Pulmonary artery endothelial cell (primary cell): ENCODE results near the gene PTPRH. TPM values are rescaled to one million over a fixed set of nuclear protein-coding genes. Genes with fewer than 3 reads are reported as not detected.

Source experiments
- DNase-seq: peaks from one replicate; pipeline ENCODE4 v3.0.0-alpha.2; 2011; ENCODE audit warnings: low read depth, low spot score
- total RNA-seq: library from RNA; depleted of rRNA; stranded (reverse); fragments of >200 nt; gene quantifications from 2 replicates; pipeline ENCODE4 v1.2.3, GENCODE V29; 2014

The PTPRH gene
- total RNA-seq, 1 donor from 2014 or later = 0.46 TPM

DNA sequence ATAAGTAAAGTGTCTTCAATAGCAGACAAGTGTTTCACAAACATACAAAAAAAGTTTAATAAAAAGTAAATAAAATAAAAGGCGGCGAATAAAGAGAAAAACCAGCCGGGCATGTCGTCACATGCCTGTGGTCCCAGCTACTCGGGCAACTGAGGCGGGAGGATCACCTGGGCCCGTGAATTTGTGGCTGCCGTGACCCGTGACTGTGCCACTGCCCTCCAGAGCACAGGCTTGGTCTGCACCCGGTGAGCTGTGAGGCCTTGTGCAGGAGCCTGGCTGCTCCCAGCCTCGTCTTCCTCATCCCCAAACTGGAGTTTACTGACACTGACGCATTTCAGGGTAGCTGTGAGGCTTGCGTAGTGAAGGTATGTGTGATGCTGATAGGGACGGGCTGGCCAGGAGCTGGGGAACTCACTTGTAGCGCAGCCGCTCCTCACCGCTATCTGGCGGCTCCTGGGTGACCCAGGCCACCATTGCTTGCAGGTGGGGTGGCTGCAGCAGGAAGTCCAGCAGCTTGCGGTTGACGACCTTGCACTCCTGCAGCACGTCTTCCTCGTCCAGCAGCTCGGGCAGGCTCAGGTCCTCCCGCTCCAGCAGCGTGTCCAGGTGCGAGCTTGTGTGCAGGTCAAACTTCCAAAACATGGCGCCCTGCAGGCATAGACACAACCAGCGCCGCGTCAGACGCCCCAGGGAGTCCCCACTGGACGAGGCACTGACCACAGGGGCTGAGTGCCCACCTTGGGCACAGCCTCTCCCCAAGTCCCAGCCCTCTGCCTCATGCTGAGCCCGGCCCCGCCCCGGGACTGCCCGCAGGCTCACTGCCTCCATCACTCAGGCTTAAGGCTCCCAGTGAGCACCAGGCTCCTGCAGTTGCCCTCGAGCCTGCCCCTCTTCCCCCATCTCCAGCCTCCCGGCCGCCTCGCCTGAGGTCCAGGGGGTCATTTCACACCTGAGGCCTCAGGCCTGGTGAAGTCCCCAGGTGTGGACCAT, 37.5 kb upstream of the PTPRH start:
- no peak for DNase-seq

DNA sequence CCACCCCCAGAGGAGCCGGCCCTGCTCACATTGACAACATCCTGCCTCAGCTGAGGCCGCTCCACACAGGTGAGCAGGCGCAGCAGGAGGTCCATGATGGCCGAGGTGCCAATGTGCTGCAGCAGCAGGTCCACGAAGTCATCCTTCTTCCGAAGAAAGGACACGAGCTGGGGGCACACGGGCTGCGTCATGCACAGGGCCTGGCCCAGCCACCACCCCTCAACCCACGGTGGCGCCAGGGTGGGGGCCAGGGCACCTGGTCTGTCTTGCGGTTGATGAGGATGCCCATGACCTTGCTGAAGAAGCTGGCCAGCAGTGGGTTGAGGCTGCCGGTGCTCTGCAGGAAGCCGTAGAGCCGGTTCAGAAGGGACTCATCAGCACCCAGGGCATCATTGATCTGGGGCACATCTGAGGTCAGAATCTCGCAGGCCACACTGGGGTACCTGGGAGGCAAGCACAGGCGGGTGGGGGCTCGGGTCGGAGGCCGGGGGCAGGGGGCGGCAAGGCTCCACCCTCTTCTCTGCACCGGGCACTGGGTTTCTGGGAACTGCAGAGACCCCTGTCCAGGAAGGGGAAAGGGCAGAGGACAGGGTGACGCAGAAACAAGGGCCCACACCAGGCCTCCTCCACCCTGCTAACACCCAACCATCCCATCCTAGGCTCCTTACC, 36.1 kb upstream of the PTPRH start:
- DNase-seq = no peak

GRCh38 chr19:55244004-55244680, 34.8 kb upstream of the PTPRH start:
- no peak for DNase-seq

DNA sequence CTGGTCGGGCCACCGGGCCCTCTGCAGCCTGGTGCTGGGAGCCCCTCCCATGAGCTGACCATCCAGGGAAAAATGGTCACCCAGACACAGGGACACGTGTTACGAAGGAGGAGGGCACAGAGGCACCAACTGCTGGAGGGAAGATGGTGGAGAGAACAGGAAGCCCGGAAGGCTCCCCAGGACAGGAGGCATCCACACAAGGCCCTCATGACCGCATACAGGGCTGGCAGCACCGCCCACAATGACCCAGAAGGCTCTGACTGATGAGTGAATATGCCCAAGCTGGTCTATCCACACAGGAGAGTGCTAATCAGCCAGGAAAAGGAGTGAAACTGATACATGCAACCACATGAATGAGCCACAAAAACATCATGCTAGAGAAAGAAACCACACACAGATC, 33.2 kb upstream of the PTPRH start:
- DNase-seq = no peak

DNA sequence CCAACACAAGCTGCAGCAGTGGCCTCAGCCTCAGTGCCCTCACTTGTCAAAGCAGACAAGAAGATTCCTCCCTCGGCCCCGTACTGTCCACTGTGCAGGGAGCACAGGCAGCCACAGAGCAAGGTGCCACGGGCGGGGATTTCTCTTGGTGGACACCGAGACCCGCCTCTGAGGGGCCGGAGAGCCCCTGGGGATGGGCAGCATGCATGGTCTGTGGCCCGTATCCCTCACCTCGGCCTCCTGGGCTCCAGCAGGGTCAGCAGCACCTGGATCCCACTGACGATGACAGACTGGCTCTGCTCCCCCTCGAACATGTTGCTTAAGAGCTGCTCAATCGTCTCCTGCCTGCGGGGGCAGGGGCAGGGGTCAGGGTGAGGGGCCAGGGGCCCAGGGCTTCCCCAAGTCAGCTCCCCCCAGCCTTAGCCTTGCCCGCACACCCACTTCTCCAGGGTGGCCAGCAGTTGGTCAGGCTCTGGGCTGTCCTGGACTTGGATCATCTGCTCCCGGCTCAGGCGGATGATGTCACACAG, 32.7 kb upstream of the PTPRH start:
- DNase-seq = no peak

DNA sequence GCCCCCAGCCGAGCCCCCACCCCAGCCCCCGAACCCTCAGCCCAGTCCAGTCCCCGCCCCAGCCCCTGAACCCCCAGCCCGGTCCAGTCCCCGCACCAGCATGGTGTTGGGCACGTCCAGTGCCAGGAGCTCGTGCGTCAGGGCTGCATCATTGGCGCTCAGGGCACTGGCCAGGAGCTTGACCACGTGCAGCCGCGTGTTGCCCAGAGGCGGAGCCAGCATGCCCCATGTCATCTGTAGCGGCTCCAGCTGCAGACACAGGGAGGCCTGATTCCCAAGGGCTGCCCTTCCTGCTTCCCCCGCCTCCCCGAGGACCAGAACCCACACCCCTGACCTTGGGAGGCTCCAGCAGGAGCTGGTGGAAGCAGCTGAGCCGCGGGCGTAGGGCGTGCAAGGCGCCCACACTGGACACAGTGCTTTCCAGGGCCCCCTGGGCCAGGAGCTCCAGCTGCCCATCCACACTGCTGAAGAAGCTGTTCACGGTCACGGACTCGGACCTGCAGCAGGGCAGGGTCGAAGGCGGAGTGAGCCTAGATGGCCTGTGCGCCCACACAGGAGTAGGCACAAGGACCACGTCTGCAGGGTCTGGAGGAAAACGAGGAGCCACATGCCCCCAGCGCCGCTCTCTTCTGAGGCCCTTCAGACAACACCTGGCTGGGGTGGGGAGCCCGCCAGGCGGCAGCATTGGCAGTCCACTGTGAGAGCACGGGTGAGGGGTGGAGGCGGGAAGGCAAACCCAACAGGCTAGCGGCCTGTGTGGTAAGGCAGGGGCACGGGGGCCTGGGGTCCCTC, 32.0 kb upstream of the PTPRH start:
- DNase-seq = no peak

- DNase-seq = no peak
Measured at GRCh38 chr19:55240713-55241020, 31.4 kb upstream of the PTPRH start.

- no peak for DNase-seq
Measured at GRCh38 chr19:55239004-55239403, 29.7 kb upstream of the PTPRH start.

GRCh38 chr19:55238030-55238429, 28.7 kb upstream of the PTPRH start:
- no peak for DNase-seq

- DNase-seq = no peak
Measured at GRCh38 chr19:55232986-55233385, 23.7 kb upstream of the PTPRH start.

DNA sequence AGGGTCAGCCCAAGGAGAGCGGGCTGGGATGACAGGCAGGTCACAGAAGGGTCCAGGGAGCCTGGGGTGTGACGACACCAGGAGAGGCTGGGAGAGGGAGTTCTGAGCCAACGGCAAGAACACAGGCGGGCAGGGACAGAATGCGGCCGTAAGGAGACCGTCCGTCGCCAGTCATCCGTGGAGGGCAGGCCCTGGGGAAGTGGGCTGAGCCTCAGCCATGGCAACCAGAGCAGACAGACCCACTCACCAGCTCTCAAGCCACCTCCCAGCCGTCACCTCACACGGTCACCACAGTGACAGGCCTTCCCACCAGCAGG, 22.9 kb upstream of the PTPRH start:
- DNase-seq = no peak

DNA sequence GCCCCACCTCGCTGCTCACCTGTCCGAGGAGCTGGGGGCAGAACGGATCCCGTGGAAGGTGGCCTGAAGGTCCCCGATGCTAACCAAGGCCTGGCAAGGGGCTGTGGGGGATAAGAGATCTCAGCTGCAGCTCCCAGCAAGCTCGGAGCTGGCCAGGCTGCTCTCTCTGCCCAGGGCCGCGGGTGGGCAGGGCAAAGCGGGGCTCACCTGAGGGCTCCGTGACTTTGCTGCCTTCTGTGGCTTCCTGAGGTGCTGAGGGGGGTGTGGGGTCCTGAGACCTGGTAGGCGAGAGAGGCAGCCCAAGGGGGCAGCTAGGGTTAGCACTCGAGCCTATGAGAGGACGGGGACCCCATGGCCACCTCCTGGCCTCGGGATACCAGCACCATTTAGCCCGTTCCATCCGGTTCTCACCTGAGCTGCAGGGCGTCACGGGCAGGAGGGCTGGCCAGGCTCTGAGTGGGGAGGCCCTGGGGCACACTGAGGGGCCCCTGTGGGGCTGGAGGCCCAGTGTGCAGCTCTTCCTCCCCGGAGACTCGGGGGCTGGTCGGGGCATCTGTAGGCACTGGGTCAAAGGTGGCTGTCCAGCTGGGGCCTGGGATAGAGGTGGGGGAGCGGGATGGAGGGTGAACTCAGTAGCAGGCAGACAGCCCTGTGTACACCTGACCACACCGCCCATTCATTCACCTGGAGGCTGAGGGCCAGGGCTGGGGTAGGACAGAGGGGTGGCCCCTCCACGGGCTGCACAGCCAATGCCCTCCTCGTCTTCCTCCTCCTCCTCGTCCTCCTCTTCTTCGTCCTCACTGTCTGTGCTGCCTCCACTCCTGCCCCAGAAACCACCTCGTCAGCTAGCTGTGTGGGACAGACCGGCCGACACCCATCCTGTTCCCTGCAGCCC, 22.3 kb upstream of the PTPRH start:
- DNase-seq = no peak

DNA sequence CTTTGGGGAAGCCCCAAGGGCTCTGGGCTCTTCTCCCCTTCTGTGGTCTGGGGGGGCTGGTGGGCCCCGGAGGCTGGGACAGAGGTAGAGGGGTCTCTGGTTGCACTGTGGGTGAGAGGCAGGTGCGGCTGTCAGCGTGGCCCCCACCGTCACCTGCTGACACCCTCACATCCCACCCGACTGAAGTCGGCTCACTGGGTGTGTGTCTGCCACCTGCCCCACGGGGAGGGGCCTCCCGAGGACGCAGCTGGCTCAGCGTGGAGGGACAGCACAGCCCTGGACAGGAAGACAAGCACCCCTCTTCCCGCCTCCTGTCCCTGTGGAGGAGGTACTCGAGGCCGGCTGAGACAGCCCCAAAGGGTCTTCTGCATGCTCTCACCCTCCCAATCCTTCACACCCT, 21.5 kb upstream of the PTPRH start:
- no peak for DNase-seq

DNA sequence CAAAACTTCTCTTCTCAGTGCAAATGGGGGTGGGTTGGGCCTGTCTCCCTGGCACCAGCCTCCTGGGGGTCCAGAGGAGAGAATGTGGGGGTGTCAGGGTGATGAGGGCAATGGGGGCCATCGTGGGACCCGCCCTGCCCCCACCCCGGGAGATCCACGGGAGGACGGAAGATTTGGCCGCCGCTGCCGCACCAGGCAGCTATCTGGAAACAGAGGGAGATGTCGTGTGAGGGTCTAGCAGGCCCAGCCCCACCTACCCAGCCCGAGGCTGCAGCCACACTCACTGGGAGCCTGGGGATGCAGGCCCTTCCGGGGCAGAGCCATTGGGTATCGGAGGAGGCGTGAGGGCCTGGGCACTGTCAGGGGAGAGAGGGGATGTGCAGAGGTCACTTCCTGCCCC, 21.0 kb upstream of the PTPRH start:
- DNase-seq = no peak

GRCh38 chr19:55229789-55230182, 20.5 kb upstream of the PTPRH start:
- DNase-seq = no peak

GRCh38 chr19:55229145-55229788, 20.0 kb upstream of the PTPRH start:
- DNase-seq = no peak

GRCh38 chr19:55228403-55229031, 19.2 kb upstream of the PTPRH start, which contains the start of gene TMEM86B:
Gene TMEM86B, minus strand, starts transcription at chr19:55228763. Its CDS starts 22 bp downstream, at chr19:55228741.
- no peak for DNase-seq

DNA sequence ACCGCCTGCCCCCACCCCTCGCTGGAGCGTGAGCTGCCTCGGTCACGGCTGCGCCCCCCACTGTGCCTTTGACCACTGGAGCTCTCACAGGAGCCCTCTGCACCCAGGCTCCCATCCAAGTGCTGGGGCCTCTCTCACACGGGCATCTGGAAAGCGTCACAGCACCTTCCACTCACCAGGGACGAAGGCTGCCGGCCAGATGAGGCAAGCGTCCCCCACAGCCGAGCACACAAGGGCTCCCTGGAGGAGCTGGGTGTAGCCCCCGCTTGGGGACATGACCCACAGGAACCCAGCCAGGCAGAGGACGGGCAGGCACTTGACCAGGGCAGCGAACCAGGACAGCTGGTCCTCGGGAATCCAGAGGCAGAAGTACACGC, 18.7 kb upstream of the PTPRH start:
- DNase-seq = no peak

- DNase-seq = no peak
Measured at GRCh38 chr19:55227241-55228014, 18.1 kb upstream of the PTPRH start.
